Hypothalamus (tissue), 51 donors: ENCODE data around the gene TPM2.
A peak's percentile ranks its signal among the peaks of the same experiment; 100 is the strongest.

Source experiments
- DNase-seq, 51 donors: peaks; one replicate each; lab custom pipeline; 2025; lab: John Stamatoyannopoulos, UW

The TPM2 gene

DNA sequence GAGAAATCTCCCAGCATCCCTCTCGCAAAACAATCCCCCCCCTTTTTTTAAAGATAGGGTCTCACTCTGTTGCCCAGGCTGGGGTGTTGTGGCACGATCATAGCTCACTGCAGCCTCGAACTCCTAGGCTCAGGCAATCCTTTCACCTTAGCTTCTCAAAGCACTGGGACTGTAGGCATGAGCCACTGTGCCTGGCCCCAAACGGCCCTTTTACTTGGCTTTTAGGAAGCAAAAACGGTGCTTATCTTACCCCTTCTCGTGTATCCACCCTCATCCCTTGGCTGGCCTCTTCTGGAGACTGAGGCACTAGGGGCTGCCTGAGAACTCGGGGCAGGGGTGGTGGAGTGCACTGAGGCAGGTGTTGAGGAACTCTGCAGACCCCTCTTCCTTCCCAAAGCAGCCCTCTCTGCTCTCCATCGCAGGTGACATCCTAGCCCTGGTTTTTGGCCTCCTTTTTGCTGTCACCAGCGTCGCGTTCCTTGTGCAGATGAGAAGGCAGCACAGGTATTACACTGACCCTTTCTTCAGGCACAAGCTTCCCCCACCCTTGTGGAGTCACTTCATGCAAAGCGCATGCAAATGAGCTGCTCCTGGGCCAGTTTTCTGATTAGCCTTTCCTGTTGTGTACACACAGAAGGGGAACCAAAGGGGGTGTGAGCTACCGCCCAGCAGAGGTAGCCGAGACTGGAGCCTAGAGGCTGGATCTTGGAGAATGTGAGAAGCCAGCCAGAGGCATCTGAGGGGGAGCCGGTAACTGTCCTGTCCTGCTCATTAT is 9.2 kb downstream of the TPM2 start:
- no peak for DNase-seq

- DNase-seq = no peak
These were observed 9.9 kb downstream of the TPM2 start for GRCh38 chr9:35679766-35680330.

DNA sequence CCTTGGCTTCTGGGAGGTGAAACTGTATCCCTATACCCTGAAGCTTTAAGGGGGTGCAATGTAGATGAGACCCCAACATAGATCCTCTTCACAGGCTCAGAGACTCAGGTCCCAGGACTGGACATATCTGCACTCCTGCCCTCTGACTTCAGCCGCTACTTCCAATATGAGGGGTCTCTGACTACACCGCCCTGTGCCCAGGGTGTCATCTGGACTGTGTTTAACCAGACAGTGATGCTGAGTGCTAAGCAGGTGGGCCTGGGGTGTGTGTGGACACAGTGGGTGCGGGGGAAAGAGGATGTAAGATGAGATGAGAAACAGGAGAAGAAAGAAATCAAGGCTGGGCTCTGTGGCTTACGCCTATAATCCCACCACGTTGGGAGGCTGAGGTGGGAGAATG is 10.6 kb downstream of the TPM2 start:
- no peak for DNase-seq

DNA sequence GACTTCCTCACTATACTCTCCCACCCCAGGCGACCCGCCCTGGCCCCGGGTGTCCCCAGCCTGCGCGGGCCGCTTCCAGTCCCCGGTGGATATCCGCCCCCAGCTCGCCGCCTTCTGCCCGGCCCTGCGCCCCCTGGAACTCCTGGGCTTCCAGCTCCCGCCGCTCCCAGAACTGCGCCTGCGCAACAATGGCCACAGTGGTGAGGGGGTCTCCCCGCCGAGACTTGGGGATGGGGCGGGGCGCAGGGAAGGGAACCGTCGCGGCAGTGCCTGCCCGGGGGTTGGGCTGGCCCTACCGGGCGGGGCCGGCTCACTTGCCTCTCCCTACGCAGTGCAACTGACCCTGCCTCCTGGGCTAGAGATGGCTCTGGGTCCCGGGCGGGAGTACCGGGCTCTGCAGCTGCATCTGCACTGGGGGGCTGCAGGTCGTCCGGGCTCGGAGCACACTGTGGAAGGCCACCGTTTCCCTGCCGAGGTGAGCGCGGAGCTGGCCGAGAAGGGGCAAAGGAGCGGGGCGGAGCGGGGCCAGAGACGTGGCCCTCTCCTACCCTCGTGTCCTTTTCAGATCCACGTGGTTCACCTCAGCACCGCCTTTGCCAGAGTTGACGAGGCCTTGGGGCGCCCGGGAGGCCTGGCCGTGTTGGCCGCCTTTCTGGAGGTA is 13.9 kb downstream of the TPM2 start:
- peak in 17 of 51 donors; percentile 6 to 51 (median 25) for DNase-seq

DNA sequence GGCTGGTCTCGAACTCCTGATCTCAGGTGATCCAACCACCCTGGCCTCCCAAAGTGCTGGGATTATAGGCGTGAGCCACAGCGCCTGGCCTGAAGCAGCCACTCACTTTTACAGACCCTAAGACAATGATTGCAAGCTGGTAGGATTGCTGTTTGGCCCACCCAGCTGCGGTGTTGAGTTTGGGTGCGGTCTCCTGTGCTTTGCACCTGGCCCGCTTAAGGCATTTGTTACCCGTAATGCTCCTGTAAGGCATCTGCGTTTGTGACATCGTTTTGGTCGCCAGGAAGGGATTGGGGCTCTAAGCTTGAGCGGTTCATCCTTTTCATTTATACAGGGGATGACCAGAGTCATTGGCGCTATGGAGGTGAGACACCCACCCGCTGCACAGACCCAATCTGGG is 14.5 kb downstream of the TPM2 start:
- no peak for DNase-seq

GRCh38 chr9:35674025-35674361 is 15.7 kb downstream of the TPM2 start:
- DNase-seq = no peak

DNA sequence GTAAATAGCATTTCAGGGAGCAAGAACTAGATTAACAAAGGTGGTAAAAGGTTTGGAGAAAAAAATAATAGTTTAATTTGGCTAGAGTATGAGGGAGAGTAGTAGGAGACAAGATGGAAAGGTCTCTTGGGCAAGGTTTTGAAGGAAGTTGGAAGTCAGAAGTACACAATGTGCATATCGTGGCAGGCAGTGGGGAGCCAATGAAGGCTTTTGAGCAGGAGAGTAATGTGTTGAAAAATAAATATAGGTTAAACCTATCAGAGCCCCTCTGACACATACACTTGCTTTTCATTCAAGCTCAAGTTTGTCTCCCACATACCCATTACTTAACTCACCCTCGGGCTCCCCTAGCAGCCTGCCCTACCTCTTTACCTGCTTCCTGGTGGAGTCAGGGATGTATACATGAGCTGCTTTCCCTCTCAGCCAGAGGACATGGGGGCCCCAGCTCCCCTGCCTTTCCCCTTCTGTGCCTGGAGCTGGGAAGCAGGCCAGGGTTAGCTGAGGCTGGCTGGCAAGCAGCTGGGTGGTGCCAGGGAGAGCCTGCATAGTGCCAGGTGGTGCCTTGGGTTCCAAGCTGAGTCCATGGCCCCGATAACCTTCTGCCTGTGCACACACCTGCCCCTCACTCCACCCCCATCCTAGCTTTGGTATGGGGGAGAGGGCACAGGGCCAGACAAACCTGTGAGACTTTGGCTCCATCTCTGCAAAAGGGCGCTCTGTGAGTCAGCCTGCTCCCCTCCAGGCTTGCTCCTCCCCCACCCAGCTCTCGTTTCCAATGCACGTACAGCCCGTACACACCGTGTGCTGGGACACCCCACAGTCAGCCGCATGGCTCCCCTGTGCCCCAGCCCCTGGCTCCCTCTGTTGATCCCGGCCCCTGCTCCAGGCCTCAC is 16.3 kb downstream of the TPM2 start, which contains the start of gene CA9:
Gene CA9 (plus strand): TSS at position 797 of the 893 bp plus-strand sequence. CDS start 32 bp downstream, at position 829.
- DNase-seq = peak in 17 of 51 donors; percentile 5 to 53 (median 17)

DNA sequence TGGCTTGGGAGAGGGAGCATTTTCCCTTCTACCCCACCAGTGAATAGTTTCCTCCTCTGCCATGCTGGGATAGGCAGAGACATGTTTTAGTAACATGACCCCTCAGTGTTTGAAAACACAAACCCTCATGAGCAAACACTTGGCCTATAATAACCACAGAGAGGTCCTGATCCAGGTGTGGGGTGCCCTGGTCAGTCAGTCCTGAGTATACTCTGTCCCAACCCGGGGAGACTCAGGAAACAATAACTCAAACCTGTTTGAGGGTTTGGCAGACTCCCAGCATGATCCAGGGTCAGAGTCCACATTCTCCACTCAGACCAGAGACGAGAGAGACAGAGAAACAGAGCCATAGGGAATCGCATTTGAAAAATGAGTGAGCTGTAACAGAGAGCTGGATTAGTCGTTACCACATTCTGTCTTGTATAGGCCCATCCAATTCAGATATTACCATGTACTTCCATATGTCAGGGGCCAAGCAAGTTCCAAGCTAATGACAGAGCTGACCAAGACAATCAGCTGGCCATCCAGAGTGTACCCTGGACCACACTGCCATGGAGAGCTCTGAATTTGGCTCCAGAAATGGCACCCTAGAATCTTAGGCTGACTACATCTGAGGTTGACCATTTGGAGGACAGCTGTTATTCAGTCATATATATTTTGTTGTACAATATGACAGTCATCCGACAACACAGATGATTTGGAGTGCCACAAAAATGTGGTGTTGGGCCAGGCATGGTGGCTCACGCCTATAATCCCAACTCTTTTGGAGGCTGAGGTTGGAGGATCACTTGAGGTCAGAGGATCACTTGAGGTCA is 20.2 kb downstream of the TPM2 start:
- DNase-seq = no peak

DNA sequence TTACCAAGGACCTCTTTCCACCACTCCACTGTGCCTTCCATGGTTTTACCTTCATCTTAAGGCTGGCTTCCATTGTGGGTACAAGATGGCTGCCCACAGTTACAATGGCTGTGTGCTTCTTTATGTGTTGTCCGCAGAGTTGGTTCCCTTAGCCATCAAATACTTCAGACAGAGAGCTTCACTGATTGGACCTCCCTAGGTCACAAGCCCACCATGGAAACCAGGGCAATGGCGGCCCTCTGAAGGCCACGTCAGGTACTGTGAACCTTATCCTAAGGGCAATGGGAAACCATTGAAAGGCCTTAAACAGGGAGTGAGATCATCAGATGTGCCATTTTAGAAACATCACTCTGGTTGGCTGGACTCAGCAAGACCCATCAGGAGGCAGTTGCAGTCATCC is 21.8 kb downstream of the TPM2 start:
- no peak for DNase-seq

GRCh38 chr9:35666549-35666948 is 23.2 kb downstream of the TPM2 start:
- DNase-seq = no peak

GRCh38 chr9:35666045-35666444 is 23.7 kb downstream of the TPM2 start:
- DNase-seq = no peak

GRCh38 chr9:35665471-35665818 is 24.3 kb downstream of the TPM2 start:
- no peak for DNase-seq

GRCh38 chr9:35664531-35665470 is 24.9 kb downstream of the TPM2 start, which contains the start of gene ARHGEF39:
Gene ARHGEF39 (minus strand): TSS chr9:35665195. CDS start chr9:35665169, 26 bp downstream.
- DNase-seq = peak in 47 of 51 donors; percentile 14 to 80 (median 54)

- DNase-seq = no peak
These were observed 27.3 kb downstream of the TPM2 start for GRCh38 chr9:35662437-35662836.

DNA sequence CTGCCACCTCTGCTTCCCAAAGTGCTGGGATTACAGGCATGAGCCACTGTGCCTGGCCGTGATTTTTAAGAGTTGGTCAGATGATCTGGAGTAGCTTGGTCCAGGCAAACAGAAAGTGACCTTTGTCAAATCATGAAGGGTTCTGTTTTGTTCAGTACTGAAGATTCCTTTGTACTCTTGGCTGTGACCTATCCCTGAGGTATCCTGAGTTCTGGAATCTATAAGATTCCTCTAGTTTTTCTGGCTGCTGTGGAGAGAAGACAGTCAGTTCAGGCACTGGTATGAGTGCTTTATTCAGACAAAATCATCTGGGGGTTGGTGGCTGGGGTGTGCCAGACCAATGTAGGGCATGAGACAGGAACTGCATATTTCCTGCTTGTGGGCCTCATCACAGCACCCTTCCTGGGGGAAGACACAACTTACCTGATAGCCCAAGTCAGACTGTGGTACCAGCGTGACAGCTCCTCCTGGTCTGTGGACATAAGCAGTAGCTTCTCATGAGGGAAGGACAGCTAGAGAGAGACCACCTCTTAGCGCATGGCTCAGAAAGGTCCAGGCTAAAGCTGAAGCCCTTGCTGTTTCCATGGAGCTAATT is 27.9 kb downstream of the TPM2 start:
- no peak for DNase-seq

GRCh38 chr9:35660966-35661415 is 28.7 kb downstream of the TPM2 start:
- DNase-seq = peak in 9 of 51 donors; percentile 2 to 19 (median 12)

DNA sequence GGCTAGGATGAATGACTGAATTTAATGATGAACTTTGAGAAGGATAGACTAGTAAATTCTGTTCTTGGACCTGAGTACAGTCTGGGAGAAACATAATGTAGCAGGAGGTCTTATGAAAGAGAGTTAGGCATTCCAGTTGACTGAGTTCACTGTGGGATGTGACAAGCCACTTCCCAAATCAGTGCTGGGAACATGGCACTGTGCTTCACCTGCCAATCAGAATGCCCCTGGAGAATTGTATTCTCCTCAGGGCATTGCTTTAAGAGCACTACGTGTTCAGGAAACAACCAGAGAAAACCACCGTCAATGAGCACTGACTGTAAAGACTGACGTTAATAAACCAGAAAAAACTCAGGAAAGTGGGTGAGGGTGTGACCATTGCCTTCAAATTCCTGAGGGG is 30.4 kb downstream of the TPM2 start:
- no peak for DNase-seq

DNA sequence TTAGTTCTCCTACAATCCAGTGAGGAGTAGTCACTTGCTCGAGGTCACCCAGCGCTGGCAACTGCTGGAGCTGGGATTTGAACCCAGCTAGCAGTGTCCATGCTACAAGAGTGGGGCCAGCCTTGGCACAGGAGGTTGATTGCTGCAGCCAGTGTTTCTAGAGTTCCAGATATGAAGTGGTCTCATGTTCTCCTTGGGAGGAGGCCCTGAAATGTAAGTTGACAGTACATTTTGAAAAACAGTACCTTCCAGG is 30.8 kb downstream of the TPM2 start:
- peak in 8 of 51 donors; percentile 13 to 46 (median 20) for DNase-seq
